Keratinocyte (primary cell): Measurements from ENCODE around the gene CMC1. TPM values are rescaled to one million over a fixed set of nuclear protein-coding genes. Genes with fewer than 3 reads are reported as not detected.
"Not testable (repeated sequence)": the region's sequence is repeated elsewhere in the genome, so short reads cannot be mapped to it uniquely, and the experiment has no call there.

ENCODE experiments used
- DNase-seq: peaks from one replicate; pipeline ENCODE4 v3.0.0-alpha.2; 2011; ENCODE audit warnings: low read depth, missing footprints, low spot score
- FAIRE-seq: peaks from 2 replicates; lab custom pipeline; 2011; peaks lifted over from hg19 to GRCh38; lab: Jason Lieb, UNC
- H2AFZ ChIP-seq: 2 replicates; pipeline ENCODE4 v1.6.0; 2012; ENCODE audit warnings: low read length, control low read depth, inconsistent platforms; ENCODE audit not compliant: control insufficient read depth
- H3K27ac ChIP-seq: 2 replicates; pipeline ENCODE4 v1.5.1; 2011; ENCODE audit warnings: low read length; ENCODE audit not compliant: control insufficient read depth, insufficient read depth
- H3K27me3 ChIP-seq: 3 replicates; pipeline ENCODE4 v1.6.0; 2011; ENCODE audit warnings: low read length; ENCODE audit not compliant: control insufficient read depth, insufficient read depth; ENCODE audit errors: extremely low read depth
- H3K36me3 ChIP-seq, 2 experiments: 2 replicates in 1 of 2; 3 replicates in 1 of 2; pipeline ENCODE4 v1.5.1; 2011; ENCODE audit warnings: low read length in 2 of 2, mild to moderate bottlenecking in 1 of 2; ENCODE audit not compliant: control insufficient read depth in 2 of 2, insufficient read depth in 2 of 2; ENCODE audit errors: extremely low read depth in 1 of 2
- H3K4me1 ChIP-seq: 3 replicates; pipeline ENCODE4 v1.5.1; 2011; ENCODE audit warnings: low read length; ENCODE audit not compliant: control insufficient read depth, insufficient read depth; ENCODE audit errors: extremely low read depth
- H3K4me2 ChIP-seq: 3 replicates; pipeline ENCODE4 v1.6.0; 2011; ENCODE audit warnings: low read depth, low read length; ENCODE audit not compliant: control insufficient read depth, insufficient read depth; ENCODE audit errors: extremely low read depth
- H3K4me3 ChIP-seq, 3 experiments: fragments of 200-600 bp in 1 of 3; sonication (generic) in 1 of 3; 2 replicates in 2 of 3; 3 replicates in 1 of 3; pipeline ENCODE4 v1.5.1; 2011 to 2016; ENCODE audit warnings: low read length in 3 of 3, mild to moderate bottlenecking in 3 of 3, control low read depth in 2 of 3, inconsistent platforms in 1 of 3, low read depth in 1 of 3, mixed read lengths in 1 of 3, mixed run types in 1 of 3, moderate library complexity in 1 of 3; ENCODE audit not compliant: control insufficient read depth in 2 of 3, insufficient read depth in 2 of 3; ENCODE audit errors: extremely low read depth in 1 of 3
- H3K79me2 ChIP-seq: 2 replicates; pipeline ENCODE4 v1.6.0; 2012; ENCODE audit warnings: low read length; ENCODE audit not compliant: control insufficient read depth, insufficient read depth
- H3K9ac ChIP-seq: 3 replicates; pipeline ENCODE4 v1.6.0; 2011; ENCODE audit warnings: low read length; ENCODE audit not compliant: control insufficient read depth, insufficient read depth; ENCODE audit errors: extremely low read depth
- H3K9me1 ChIP-seq: 3 replicates; pipeline ENCODE4 v1.6.0; 2011; ENCODE audit warnings: low read length; ENCODE audit not compliant: control insufficient read depth, insufficient read depth; ENCODE audit errors: extremely low read depth
- H3K9me3 ChIP-seq: 2 replicates; pipeline ENCODE4 v1.5.1; 2012; ENCODE audit warnings: low read depth, low read length; ENCODE audit not compliant: control insufficient read depth
- H4K20me1 ChIP-seq: 3 replicates; pipeline ENCODE4 v1.6.0; 2011; ENCODE audit warnings: low read length; ENCODE audit not compliant: control insufficient read depth, insufficient read depth; ENCODE audit errors: extremely low read depth
- CTCF ChIP-seq, 3 experiments: IDR thresholded peaks in 1 of 3; conservative IDR thresholded peaks in 1 of 3; optimal IDR thresholded peaks in 1 of 3; 2 replicates in 2 of 3; 3 replicates in 1 of 3; pipeline versions ENCODE3 to v1.5.1; 2011; ENCODE audit warnings: low read length in 3 of 3, mild to moderate bottlenecking in 3 of 3, moderate library complexity in 2 of 3, control low read depth in 1 of 3, inconsistent platforms in 1 of 3; ENCODE audit not compliant: insufficient read depth in 2 of 3; ENCODE audit errors: extremely low read depth in 1 of 3
- EZH2 ChIP-seq: IDR thresholded peaks from one replicate; pipeline ENCODE4 v1.6.1; 2012; ENCODE audit warnings: inconsistent platforms, mild to moderate bottlenecking, low read length, moderate library complexity
- dilution Hi-C: fragments of 300-500 bp; cut with MboI; formaldehyde crosslinking; loops from one replicate; pipeline ENCODE4 v1.7.0; 2020; ENCODE audit warnings: low sequenced_read_pairs; ENCODE audit not compliant: extremely low pct_ligation_motif_present
- polyA plus RNA-seq, 5 experiments: library from polyadenylated mRNA; depleted of rRNA in 3 of 5; stranded (reverse) in 3 of 5; stranded (forward) in 1 of 5; unstranded in 1 of 5; fragments of >200 nt; gene quantifications; 1 replicate in 1 of 5; 2 replicates in 3 of 5; 3 replicates in 1 of 5; pipeline versions ENCODE4 v1.2.1 to v1.2.3, GENCODE V29; 2011 to 2012; ENCODE audit warnings: missing spikeins in 2 of 5, low read depth in 1 of 5, low replicate concordance in 1 of 5

The CMC1 gene
- polyA plus RNA-seq, 1 donor (not counting 4 experiments of a cell fraction or from before 2014, with no cell fraction given) = 23.9 TPM

GRCh38 chr3:28268989-28269388 is 27.6 kb downstream of the CMC1 start:
- no peak overlapping the region for H3K4me2 ChIP-seq
- no peaks in the 10 kb centered on the region for H3K9me3 ChIP-seq
- H3K9me1 ChIP-seq = no peaks in the 10 kb centered on the region
- H4K20me1 ChIP-seq = no peaks in the 10 kb centered on the region
- no peak overlapping the region for H3K4me3 ChIP-seq
- dilution Hi-C loops = no loop called here
- H3K27me3 ChIP-seq = no peaks in the 10 kb centered on the region
- no peak for FAIRE-seq
- H3K79me2 ChIP-seq = no peaks in the 10 kb centered on the region
- no peak overlapping the region for H3K9ac ChIP-seq
- no peak for DNase-seq
- H3K36me3 ChIP-seq = no peaks in the 10 kb centered on the region
- TF ChIP-seq EZH2 = no peak
- peak in 1 of 3 experiments; percentile 7 for TF ChIP-seq CTCF (optimal IDR thresholded peaks at IDR 0.05 in 1 of 3, IDR thresholded peaks at IDR 0.05 in 1 of 3, conservative IDR thresholded peaks at IDR 0.05 in 1 of 3; ENCODE audit: extremely low read depth in 1 of 3, insufficient read depth in 2 of 3, low read length in 3 of 3)
- H2AFZ ChIP-seq = no peak overlapping the region
- no peaks in the 10 kb centered on the region for H3K4me1 ChIP-seq
- H3K27ac ChIP-seq = no peak overlapping the region

- dilution Hi-C loops, H3K27ac ChIP-seq, H2AFZ ChIP-seq, H4K20me1 ChIP-seq, H3K79me2 ChIP-seq, H3K9ac ChIP-seq, H3K9me1 ChIP-seq, H3K4me2 ChIP-seq, H3K27me3 ChIP-seq, FAIRE-seq, H3K36me3 ChIP-seq, DNase-seq, H3K4me3 ChIP-seq, H3K9me3 ChIP-seq, H3K4me1 ChIP-seq: not testable (repeated sequence)
These were observed 28.5 kb downstream of the CMC1 start for GRCh38 chr3:28269884-28270283.

- Histone ChIP-seq H2AFZ (no peak overlapping the region), H3K4me3 (no peak overlapping the region), H3K36me3 (no peaks in the 10 kb centered on the region), H3K9ac (no peak overlapping the region), H3K79me2 (no peaks in the 10 kb centered on the region), H3K9me1 (no peaks in the 10 kb centered on the region), H3K27me3 (no peaks in the 10 kb centered on the region), H3K4me2 (no peak overlapping the region), H3K27ac (no peak overlapping the region), H4K20me1 (no peaks in the 10 kb centered on the region), H3K4me1 (no peaks in the 10 kb centered on the region), H3K9me3 (no peaks in the 10 kb centered on the region)
- DNase-seq (no peak), FAIRE-seq (no peak)
- dilution Hi-C loops = no loop called here
- TF ChIP-seq CTCF (optimal IDR thresholded peaks at IDR 0.05 in 1 of 3, IDR thresholded peaks at IDR 0.05 in 1 of 3, conservative IDR thresholded peaks at IDR 0.05 in 1 of 3; ENCODE audit: extremely low read depth in 1 of 3, insufficient read depth in 2 of 3, low read length in 3 of 3) (no peak), EZH2 (no peak)
These were observed 32.4 kb downstream of the CMC1 start for GRCh38 chr3:28273837-28274236.
